GM12801 (cell line): ENCODE measurements around the gene MGAT5.

Source experiments
- CTCF ChIP-seq: IDR thresholded peaks from one replicate; pipeline ENCODE4 v1.5.1; 2011; ENCODE audit warnings: control low read depth; ENCODE audit not compliant: insufficient read length; ENCODE audit errors: extremely low read depth

MGAT5 gene

DNA sequence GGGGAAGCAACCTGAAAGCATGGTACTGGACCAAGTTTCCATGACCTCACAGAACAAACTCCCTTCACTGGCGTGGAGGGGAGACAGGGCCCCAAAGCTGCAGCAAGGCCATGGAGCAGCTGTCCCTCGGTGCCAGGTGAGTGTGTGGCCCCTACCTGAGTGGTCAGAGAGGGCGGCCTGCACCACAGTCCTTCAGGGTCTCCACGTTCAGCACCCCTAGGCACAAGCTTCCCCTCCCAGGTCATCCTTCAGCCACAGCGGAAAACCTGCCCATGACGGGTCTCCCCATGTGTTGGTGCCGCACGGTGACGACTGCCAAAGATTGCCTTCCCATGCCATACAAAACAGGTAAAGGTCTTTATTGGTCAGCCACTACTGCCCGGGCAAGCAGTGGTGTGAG, 201.6 kb downstream of the MGAT5 start:
- no peak for TF ChIP-seq CTCF

- no peak for TF ChIP-seq CTCF
Observed at GRCh38 chr2:134457353-134457752, 203.5 kb downstream of the MGAT5 start.

- TF ChIP-seq CTCF: no peak
Observed at GRCh38 chr2:134457765-134458472, 204.0 kb downstream of the MGAT5 start.

DNA sequence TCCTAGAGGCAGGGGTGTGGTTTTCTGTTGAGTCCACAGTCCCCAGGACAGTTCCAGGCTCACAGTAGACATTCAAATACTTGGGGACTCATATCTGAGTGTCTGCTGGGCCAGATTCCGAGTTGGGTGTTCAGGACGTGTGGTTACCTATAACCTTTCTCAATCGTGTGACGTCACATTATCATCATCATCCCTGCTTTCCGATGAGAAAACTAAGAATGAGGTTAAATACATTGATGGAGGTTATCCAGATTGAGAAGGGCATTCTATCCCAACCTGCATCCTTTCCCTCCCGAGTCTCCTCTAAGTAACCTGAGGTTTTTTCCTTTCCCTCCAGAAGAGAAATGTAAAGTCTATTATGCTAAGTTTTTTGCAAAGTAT, 204.6 kb downstream of the MGAT5 start:
- TF ChIP-seq CTCF: no peak

DNA sequence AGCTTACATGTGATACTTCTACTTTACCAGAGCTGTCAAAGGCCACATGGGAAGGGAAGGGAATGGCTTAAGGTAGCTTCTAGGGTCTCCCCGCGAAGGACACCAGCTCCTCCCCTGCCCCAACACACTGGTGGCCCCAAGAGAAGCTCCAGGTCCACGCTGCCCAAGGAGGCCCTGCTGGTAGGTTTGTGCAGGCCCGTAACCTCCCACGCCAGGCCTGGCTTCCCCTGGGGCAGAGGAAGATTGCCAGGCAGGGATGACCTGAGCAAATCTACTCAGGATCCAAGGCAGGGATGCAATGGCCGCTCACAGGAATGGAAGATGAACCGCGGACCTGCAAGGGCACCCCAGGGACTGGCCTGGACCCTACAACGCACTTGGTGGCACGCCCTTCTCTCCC, 205.1 kb downstream of the MGAT5 start:
- no peak for TF ChIP-seq CTCF

DNA sequence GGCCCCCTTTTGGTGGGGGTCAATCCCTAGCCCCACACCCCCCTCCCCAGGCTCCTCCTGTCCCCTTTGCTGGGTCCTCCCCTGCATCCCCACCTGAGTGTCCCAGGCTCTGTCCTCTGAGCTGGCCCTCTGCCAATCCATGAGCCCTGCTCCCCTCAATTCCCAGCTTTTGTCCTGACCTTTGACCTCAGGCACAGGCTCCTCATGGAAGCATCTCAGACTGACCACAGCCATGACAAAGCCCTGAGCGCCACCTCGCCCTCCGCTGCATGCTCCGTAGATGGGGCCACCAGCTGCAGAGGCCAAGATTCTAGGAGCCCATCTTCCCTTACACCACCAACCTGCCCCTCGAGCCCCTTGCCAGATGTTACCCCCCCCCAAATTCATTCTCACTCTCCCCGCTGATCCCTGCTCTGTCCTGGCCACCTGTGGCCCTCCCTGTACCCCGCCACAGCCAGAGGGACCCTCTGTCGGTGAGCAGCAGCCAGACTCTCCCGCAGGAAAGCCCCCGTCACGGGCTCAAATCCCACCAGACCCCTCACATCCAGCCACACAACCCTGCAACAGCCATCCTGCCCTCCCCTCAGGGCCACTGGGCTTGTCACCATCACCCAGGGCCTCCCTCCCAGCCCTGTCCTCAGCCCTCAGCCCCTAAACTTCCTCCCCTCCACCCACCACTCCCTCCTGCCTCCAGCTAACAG, 206.0 kb downstream of the MGAT5 start:
- TF ChIP-seq CTCF: no peak

- TF ChIP-seq CTCF: no peak
Observed at GRCh38 chr2:134460583-134460998, 206.7 kb downstream of the MGAT5 start.
